ENCODE data around the gene FANCB. TPM values are rescaled to one million over a fixed set of nuclear protein-coding genes. Genes with fewer than 3 reads are reported as not detected.

The FANCB gene
- total RNA-seq, 1 experiment from 2014 or later: 12.1 TPM

DNA sequence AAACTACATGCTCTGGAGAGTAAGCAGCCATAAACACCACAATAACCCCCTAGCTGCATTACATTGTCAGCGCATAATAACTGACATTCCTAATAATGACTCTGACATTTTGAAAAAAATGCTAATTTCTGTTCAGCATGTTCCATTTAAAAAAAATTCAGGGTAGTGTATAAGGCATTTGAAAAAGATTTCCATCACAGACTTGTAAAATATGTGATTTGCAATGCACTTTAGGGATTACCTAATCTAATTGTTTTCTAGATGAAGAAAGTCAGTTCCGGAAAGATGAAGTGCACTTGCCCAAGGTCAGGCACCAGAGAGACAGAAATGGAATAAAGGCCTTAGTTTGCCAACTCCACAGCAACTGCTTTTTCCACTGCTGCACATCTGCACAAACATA, 55.3 kb downstream of the FANCB start:
- Histone ChIP-seq H3K23ac (ENCODE audit: insufficient read length, low read depth, low read length) (no peak overlapping the region), H3K4me1 (ENCODE audit: insufficient read depth, low read length) (no peaks in the 10 kb centered on the region), H2BK120ac (ENCODE audit: low read depth, low read length, poor library complexity, severe bottlenecking) (no peak overlapping the region), H2BK12ac (ENCODE audit: insufficient read length, low read depth, low read length) (no peak overlapping the region), H3K23me2 (ENCODE audit: insufficient read length, low read depth, low read length, poor library complexity, severe bottlenecking) (no peaks in the 10 kb centered on the region), H3K56ac (ENCODE audit: insufficient read length, low read depth, low read length) (no peak overlapping the region), H2AK5ac (ENCODE audit: insufficient read length, low read length) (no peak overlapping the region), H4K5ac (ENCODE audit: insufficient read length, low read depth, low read length) (no peak overlapping the region), H3K9me3 (ENCODE audit: control insufficient read depth, low read depth, low read length) (peaks cover 6% of the 10 kb centered on the region), H3K14ac (ENCODE audit: insufficient read depth, low read length) (no peak overlapping the region), H2AFZ (ENCODE audit: low read length) (no peak overlapping the region), H2BK15ac (ENCODE audit: low read depth, low read length) (no peak overlapping the region), H4K91ac (ENCODE audit: insufficient read length, low read depth, low read length) (no peak overlapping the region), H3K27me3 (ENCODE audit: insufficient read depth, low read length) (no peaks in the 10 kb centered on the region), H2BK5ac (ENCODE audit: insufficient read length, low read length) (no peak overlapping the region), H3K18ac (ENCODE audit: insufficient read length, low read depth, low read length) (no peak overlapping the region), H3K9ac (ENCODE audit: extremely low read depth, insufficient read length, low read length) (no peak overlapping the region), H3K27ac (ENCODE audit: insufficient read length, low read depth, low read length) (no peak overlapping the region), H3K79me2 (ENCODE audit: insufficient read depth, low read length) (no peaks in the 10 kb centered on the region), H3T11ph (ENCODE audit: low read length) (no peak overlapping the region), H3K4ac (ENCODE audit: low read depth, low read length) (no peak overlapping the region), H3K79me1 (ENCODE audit: insufficient read depth, low read depth, low read length, poor library complexity, severe bottlenecking) (no peaks in the 10 kb centered on the region), H4K8ac (replicated peaks; ENCODE audit: insufficient read length, low read depth, low read length) (no peak overlapping the region), H2BK20ac (ENCODE audit: low read depth, low read length, poor library complexity, severe bottlenecking) (no peak overlapping the region), H3K4me2 (ENCODE audit: insufficient read depth, insufficient read length, low read length) (no peak overlapping the region), H4K20me1 (ENCODE audit: control insufficient read depth, insufficient read depth, insufficient read length) (no peaks in the 10 kb centered on the region)
- Mint-ChIP-seq H3K36me3 (ENCODE audit: insufficient read depth in 1 of 3, low read depth in 3 of 3) (peaks cover 0 to 4% (median 0%) of the 10 kb centered on the region in 3 experiments; a peak in 3 of 7 replicates), H3K4me3 (no peak overlapping the region), H3K9me3 (peaks cover 46 to 54% of the 10 kb centered on the region in 2 experiments), H3K27ac (no peak overlapping the region), H3K4me1 (peaks cover 10 to 11% of the 10 kb centered on the region in 2 experiments), H3K27me3 (ENCODE audit: low read depth) (no peaks in the 10 kb centered on the region)
- TF ChIP-seq CTCF (conservative IDR thresholded peaks at IDR 0.05): no peak
- DNase-seq: no peak
- no CpG with 5 or more reads among the region's 2 CpGs for WGBS (ENCODE audit: extremely low coverage, insufficient read length, low lambda C conversion rate)

Measured in H9 (cell line).